SK-N-SH (cell line): ENCODE measurements around the gene GABRB3.

ENCODE experiments used
- CTCF ChIP-seq: fragments of 200-600 bp; sonication (generic); IDR thresholded peaks from 2 replicates; pipeline ENCODE4 v1.6.1; 2017; ENCODE audit warnings: antibody characterized with exemption, mild to moderate bottlenecking, moderate library complexity
- EP300 ChIP-seq, 2 experiments: IDR thresholded peaks; 2 replicates each; pipeline versions ENCODE4 v1.4.0 to v1.6.1; 2012; ENCODE audit warnings: borderline replicate concordance in 1 of 2, low read depth in 1 of 2, low read length in 1 of 2
- JUND ChIP-seq: IDR thresholded peaks from 2 replicates; pipeline ENCODE4 v1.4.0; 2012
- NRF1 ChIP-seq: IDR thresholded peaks from 2 replicates; pipeline ENCODE4 v1.6.1; 2012; ENCODE audit warnings: low read depth, mild to moderate bottlenecking, low read length
- POLR2AphosphoS5 ChIP-seq: IDR thresholded peaks from 2 replicates; pipeline ENCODE4 v1.6.1; 2012; ENCODE audit warnings: low read depth, low read length
- REST ChIP-seq: IDR thresholded peaks from 2 replicates; pipeline ENCODE4 v1.6.1; 2012; ENCODE audit warnings: mild to moderate bottlenecking, low read depth, low read length, moderate library complexity
- RXRA ChIP-seq: IDR thresholded peaks from 2 replicates; pipeline ENCODE4 v1.4.0; 2012; ENCODE audit warnings: low read depth, mild to moderate bottlenecking, borderline replicate concordance

GRCh38 chr15:26689462-26689861 lies 83.4 kb downstream of the GABRB3 start:
- no peak for TF ChIP-seq JUND
- no peak for TF ChIP-seq POLR2AphosphoS5
- no peak for TF ChIP-seq CTCF
- TF ChIP-seq RXRA, result no peak
- no peak for TF ChIP-seq REST
- TF ChIP-seq NRF1, result no peak
- no peak for TF ChIP-seq EP300 (IDR thresholded peaks at IDR 0.05; ENCODE audit: borderline replicate concordance in 1 of 2, low read depth in 1 of 2, low read length in 1 of 2)
